ENCODE results near the gene LRFN4.

- TF ChIP-seq JUND (IDR thresholded peaks at IDR 0.05; ENCODE audit: low read length) (no peak), POLR2AphosphoS5 (IDR thresholded peaks at IDR 0.05; ENCODE audit: low read depth, low read length) (no peak), YY1 (IDR thresholded peaks at IDR 0.05; ENCODE audit: low read depth, low read length) (no peak), EP300 (IDR thresholded peaks at IDR 0.05; ENCODE audit: borderline replicate concordance in 1 of 2, low read depth in 2 of 2, low read length in 2 of 2) (no peak)
Measured at GRCh38 chr11:66814678-66815077, 42.2 kb upstream of the LRFN4 start.

Measured in H1 (cell line).